Right lobe of liver (tissue), 6 donors: ENCODE measurements around the gene PHF2. TPM values are rescaled to one million over a fixed set of nuclear protein-coding genes. Genes with fewer than 3 reads are reported as not detected.

Experiments used
- ATAC-seq, 4 donors: fragments of 200-7000 bp; cut with Tn5 transposase; one replicate each; pipeline ENCODE4 v1.9.1; 2020; ENCODE audit warnings: mild to moderate bottlenecking in 4 of 4, moderate library complexity in 4 of 4
- DNase-seq, 3 donors: peaks; one replicate each; pipeline ENCODE4 v3.0.0-alpha.2; 2020
- H3K27ac ChIP-seq, 3 donors: fragments of 200-600 bp; one replicate each; pipeline ENCODE4 v1.8.0; 2022
- H3K27me3 ChIP-seq, 2 donors: fragments of 200-600 bp; one replicate each; pipeline ENCODE4 v1.8.0; 2022
- H3K36me3 ChIP-seq, 4 donors: fragments of 200-600 bp; sonication (generic) in 1 of 4; one replicate each; pipeline versions ENCODE4 v1.5.1 to v1.8.0; 2017 to 2022; ENCODE audit warnings: control low read depth in 1 of 4
- H3K4me1 ChIP-seq, 4 donors: fragments of 200-600 bp; sonication (generic) in 1 of 4; one replicate each; pipeline versions ENCODE4 v1.5.1 to v1.8.0; 2017 to 2022; ENCODE audit warnings: control low read depth in 1 of 4
- H3K4me3 ChIP-seq, 3 donors: fragments of 200-600 bp; one replicate each; pipeline ENCODE4 v1.8.0; 2022
- H3K9me3 ChIP-seq, 4 donors: fragments of 200-600 bp; sonication (generic) in 1 of 4; one replicate each; pipeline versions ENCODE4 v1.5.1 to v1.8.0; 2017 to 2022; ENCODE audit warnings: control low read depth in 1 of 4
- POLR2A ChIP-seq: fragments of 450-650 bp; IDR thresholded peaks from one replicate; pipeline ENCODE4 v1.6.1; 2017; ENCODE audit warnings: antibody characterized with exemption, mild to moderate bottlenecking
- WGBS: methylation state at CpG from one replicate; pipeline ENCODE4 v1.1.6; 2018; ENCODE audit warnings: low coverage, low lambda C conversion rate; ENCODE audit not compliant: insufficient coverage; ENCODE audit errors: missing lambda C conversion rate; 5-methylcytosine and 5-hydroxymethylcytosine counted together
- intact Hi-C, 2 donors: fragments of 100-400 bp; cut with DNase I; formaldehyde crosslinking; loops; one replicate each; pipeline versions ENCODE4 v1.11.2 to v1.14.1; 2022
- microRNA-seq, 2 donors: library from miRNA; unstranded; fragments of <30 nt; microRNA quantifications; one replicate each; pipeline ENCODE4, GENCODE V29; 2019 to 2020
- total RNA-seq, 6 experiments: library from RNA; depleted of rRNA in 2 of 6; stranded (reverse); fragments of >200 nt in 2 of 6; fragmentation: NEBNext Ultra II Directional in 3 of 6; extraction: Animal tissue kit (Norgen Biotek cat#: 25700) in 3 of 6; gene quantifications; one replicate each; pipeline versions ENCODE4 v1.1.0 to v1.2.4, GENCODE V29; 2016 to 2023
- TF ChIP-seq, protein P1 (sequence below), 4 donors: fragments of 200-600 bp in 3 of 4; fragments of 450-650 bp in 1 of 4; IDR thresholded peaks; one replicate each; pipeline versions ENCODE4 v1.5.1 to v1.8.0; 2016 to 2022; ENCODE audit warnings: antibody characterized with exemption in 4 of 4, mild to moderate bottlenecking in 2 of 4
- donor health status: DM: no; HTN: yes; CAD: no.
- donor health status: DM: no; HTN: no; CAD: no.
- donor health status: DM: no; HTN: no; CAD: no.
- donor health status: DM: no; HTN: yes; CAD: no.
- donor health status: DM: no; HTN: yes; CAD: no.

The PHF2 gene
- total RNA-seq, 6 experiments from 2014 or later = 6.3 to 8.5 (median 6.8) TPM

DNA sequence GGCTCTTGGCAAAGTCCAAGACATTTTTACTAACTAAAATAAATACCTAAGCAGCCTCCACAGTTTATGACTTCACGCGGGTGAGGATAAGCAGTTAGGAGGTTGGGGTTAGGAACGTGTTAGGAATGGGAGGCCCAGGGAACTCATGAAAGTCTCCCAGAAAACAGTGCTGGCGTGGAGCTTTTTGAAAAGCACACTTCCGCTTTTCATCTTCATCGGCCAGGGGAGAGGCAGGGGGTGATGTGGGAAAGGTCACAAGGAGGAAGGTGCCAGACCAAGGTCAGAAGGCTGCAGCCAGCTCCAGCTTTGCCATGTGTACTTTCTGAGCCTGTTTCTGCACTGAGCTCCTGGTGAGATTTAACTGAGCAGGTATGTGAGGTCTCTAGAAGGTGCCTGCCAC lies 149.0 kb downstream of the PHF2 start:
- no peaks in the 10 kb centered on the region for H3K27me3 ChIP-seq
- TF ChIP-seq POLR2A = no peak
- TF ChIP-seq, protein P1, sequence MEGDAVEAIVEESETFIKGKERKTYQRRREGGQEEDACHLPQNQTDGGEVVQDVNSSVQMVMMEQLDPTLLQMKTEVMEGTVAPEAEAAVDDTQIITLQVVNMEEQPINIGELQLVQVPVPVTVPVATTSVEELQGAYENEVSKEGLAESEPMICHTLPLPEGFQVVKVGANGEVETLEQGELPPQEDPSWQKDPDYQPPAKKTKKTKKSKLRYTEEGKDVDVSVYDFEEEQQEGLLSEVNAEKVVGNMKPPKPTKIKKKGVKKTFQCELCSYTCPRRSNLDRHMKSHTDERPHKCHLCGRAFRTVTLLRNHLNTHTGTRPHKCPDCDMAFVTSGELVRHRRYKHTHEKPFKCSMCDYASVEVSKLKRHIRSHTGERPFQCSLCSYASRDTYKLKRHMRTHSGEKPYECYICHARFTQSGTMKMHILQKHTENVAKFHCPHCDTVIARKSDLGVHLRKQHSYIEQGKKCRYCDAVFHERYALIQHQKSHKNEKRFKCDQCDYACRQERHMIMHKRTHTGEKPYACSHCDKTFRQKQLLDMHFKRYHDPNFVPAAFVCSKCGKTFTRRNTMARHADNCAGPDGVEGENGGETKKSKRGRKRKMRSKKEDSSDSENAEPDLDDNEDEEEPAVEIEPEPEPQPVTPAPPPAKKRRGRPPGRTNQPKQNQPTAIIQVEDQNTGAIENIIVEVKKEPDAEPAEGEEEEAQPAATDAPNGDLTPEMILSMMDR (IDR thresholded peaks at IDR 0.05) = no peak
- intact Hi-C loops = no loop called here
- no peak overlapping the region for H3K27ac ChIP-seq
- ATAC-seq (no peak), DNase-seq (no peak)
- WGBS = 71% methylated on average over 6 of the region's 6 CpGs
- no peaks in the 10 kb centered on the region for H3K4me1 ChIP-seq
- H3K36me3 ChIP-seq = no peaks in the 10 kb centered on the region
- no peak overlapping the region for H3K4me3 ChIP-seq
- H3K9me3 ChIP-seq = no peaks in the 10 kb centered on the region

DNA sequence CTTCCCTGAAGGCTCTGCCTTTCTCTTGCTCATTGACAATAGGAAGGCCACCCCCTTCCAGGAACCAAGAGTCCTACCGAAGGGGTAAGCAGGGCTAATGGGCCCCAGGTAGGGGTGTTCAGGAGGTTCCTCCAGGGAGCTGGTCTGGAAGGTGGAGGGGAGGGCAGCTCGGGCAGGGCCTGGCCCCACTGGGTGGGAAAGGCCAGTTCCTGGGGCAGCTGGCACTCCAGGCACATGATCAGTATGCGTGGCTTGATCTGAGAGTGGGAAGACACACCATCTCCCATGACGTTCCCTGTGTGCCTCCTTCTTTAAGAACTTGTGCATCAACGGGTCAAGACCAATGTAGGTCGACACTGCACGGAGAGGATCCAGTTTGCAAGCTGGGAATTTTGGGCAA lies 149.8 kb downstream of the PHF2 start:
- DNase-seq = no peak
- no peak for ATAC-seq
- Histone ChIP-seq H3K36me3 (no peaks in the 10 kb centered on the region), H3K9me3 (no peaks in the 10 kb centered on the region), H3K4me1 (no peaks in the 10 kb centered on the region), H3K4me3 (no peak overlapping the region), H3K27me3 (no peaks in the 10 kb centered on the region), H3K27ac (no peak overlapping the region)
- intact Hi-C loops = no loop called here
- 74% methylated on average over 6 of the region's 7 CpGs for WGBS
- TF ChIP-seq, protein P1 (IDR thresholded peaks at IDR 0.05) = no peak
- no peak for TF ChIP-seq POLR2A

Small RNAs within 50 kb of the gene (microRNA-seq; reads per million reads assigned to microRNA genes)
- 0 reads per million in 2 donors for gene MIR548AU

Other genes with a start within 250 kb of the PHF2 start
- 10 to 100 TPM; 61.9 to 92.1 (median 76.0) TPM for gene FAM120A, start 124.9 kb upstream of the PHF2 start, total RNA-seq
- gene FAM120AOS, start 123.0 kb upstream of the PHF2 start, total RNA-seq = 10 to 100 TPM; 14.4 to 20.8 (median 17.9) TPM